NT2/D1 (cell line): ENCODE measurements around the gene FSD1.
"Not testable (repeated sequence)": the region's sequence is repeated elsewhere in the genome, so short reads cannot be mapped to it uniquely, and the experiment has no call there.

Experiments
- DNase-seq: peaks from one replicate; pipeline ENCODE4 v3.0.0-alpha.2; 2011; ENCODE audit warnings: low read depth, low spot score
- H3K27me3 ChIP-seq: 2 replicates; pipeline ENCODE4 v1.6.0; 2011; ENCODE audit warnings: mild to moderate bottlenecking; ENCODE audit not compliant: insufficient read length, insufficient read depth
- H3K36me3 ChIP-seq: 2 replicates; pipeline ENCODE4 v1.6.1; 2011; ENCODE audit warnings: mild to moderate bottlenecking, low read length, mixed read lengths; ENCODE audit not compliant: insufficient read depth, insufficient read length
- H3K4me1 ChIP-seq: 2 replicates; pipeline ENCODE4 v1.5.1; 2011; ENCODE audit not compliant: insufficient read depth, insufficient read length
- H3K4me3 ChIP-seq: 2 replicates; pipeline ENCODE4 v1.5.1; 2011; ENCODE audit warnings: low read depth; ENCODE audit not compliant: insufficient read length
- H3K9ac ChIP-seq: 2 replicates; pipeline ENCODE4 v1.6.0; 2011; ENCODE audit warnings: low read depth; ENCODE audit not compliant: insufficient read length
- H3K9me3 ChIP-seq: 2 replicates; pipeline ENCODE4 v1.5.1; 2011; ENCODE audit warnings: mild to moderate bottlenecking, low read length; ENCODE audit not compliant: insufficient read depth
- SUZ12 ChIP-seq: IDR thresholded peaks from 2 replicates; pipeline ENCODE4 v1.6.1; 2011; ENCODE audit not compliant: insufficient read length, insufficient read depth; ENCODE audit errors: extremely low read depth
- YY1 ChIP-seq: IDR thresholded peaks from 2 replicates; pipeline ENCODE4 v1.6.1; 2011; ENCODE audit not compliant: insufficient read length, insufficient read depth
- ZNF274 ChIP-seq: IDR thresholded peaks from 2 replicates; pipeline ENCODE4 v1.6.1; 2011; ENCODE audit warnings: mild to moderate bottlenecking, low read depth, low read length

FSD1 gene

GRCh38 chr19:4328243-4328990 is 24.0 kb downstream of the FSD1 start:
- H3K36me3 ChIP-seq: peaks cover 12% of the 10 kb centered on the region
- no peaks in the 10 kb centered on the region for H3K27me3 ChIP-seq
- peak overlapping the region; percentile 85 for H3K4me3 ChIP-seq
- TF ChIP-seq ZNF274 (no peak), YY1 (no peak), SUZ12 (no peak)
- H3K4me1 ChIP-seq: peaks cover 6% of the 10 kb centered on the region
- peak; percentile 94 for DNase-seq
- no peaks in the 10 kb centered on the region for H3K9me3 ChIP-seq
- peak overlapping the region; percentile 93 for H3K9ac ChIP-seq

- H3K9me3 ChIP-seq, H3K4me1 ChIP-seq, H3K36me3 ChIP-seq, H3K27me3 ChIP-seq: not testable (repeated sequence)
- peak overlapping the region; percentile 85 for H3K4me3 ChIP-seq
- H3K9ac ChIP-seq: peak overlapping the region; percentile 93
- DNase-seq: peak; percentile 32
These were observed 24.7 kb downstream of the FSD1 start for GRCh38 chr19:4328991-4329681.

- H3K9ac ChIP-seq: no peak overlapping the region
- H3K4me1 ChIP-seq: peaks cover 6% of the 10 kb centered on the region
- H3K27me3 ChIP-seq: peaks cover 7% of the 10 kb centered on the region
- DNase-seq: no peak
- H3K36me3 ChIP-seq: peaks cover 6% of the 10 kb centered on the region
- no peak overlapping the region for H3K4me3 ChIP-seq
- no peaks in the 10 kb centered on the region for H3K9me3 ChIP-seq
- TF ChIP-seq YY1 (no peak), ZNF274 (no peak), SUZ12 (no peak)
These were observed 25.5 kb downstream of the FSD1 start for GRCh38 chr19:4329858-4330257.

- Histone ChIP-seq H3K27me3 (peaks cover 35% of the 10 kb centered on the region), H3K4me3 (no peak overlapping the region), H3K36me3 (peaks cover 4% of the 10 kb centered on the region), H3K9ac (no peak overlapping the region), H3K4me1 (peaks cover 7% of the 10 kb centered on the region), H3K9me3 (no peaks in the 10 kb centered on the region)
- TF ChIP-seq SUZ12 (no peak), ZNF274 (no peak), YY1 (no peak)
- no peak for DNase-seq
These were observed 30.7 kb downstream of the FSD1 start for GRCh38 chr19:4334929-4335570.

- peaks cover 49% of the 10 kb centered on the region for H3K27me3 ChIP-seq
- H3K36me3 ChIP-seq: peaks cover 4% of the 10 kb centered on the region
- DNase-seq: no peak
- TF ChIP-seq YY1 (no peak), ZNF274 (no peak), SUZ12 (no peak)
- peak overlapping the region; percentile 34 for H3K4me3 ChIP-seq
- H3K4me1 ChIP-seq: peaks cover 7% of the 10 kb centered on the region
- peak overlapping the region; percentile 77 for H3K9ac ChIP-seq
- H3K9me3 ChIP-seq: no peaks in the 10 kb centered on the region
These were observed 33.6 kb downstream of the FSD1 start for GRCh38 chr19:4337906-4338440.

- Histone ChIP-seq H3K36me3 (peaks cover 4% of the 10 kb centered on the region), H3K9ac (peak within 1 kb of the TSS; percentile 77), H3K4me3 (peak within 1 kb of the TSS; percentile 34), H3K9me3 (no peaks in the 10 kb centered on the region), H3K27me3 (peaks cover 48% of the 10 kb centered on the region), H3K4me1 (peaks cover 7% of the 10 kb centered on the region)
- DNase-seq: no peak
- TF ChIP-seq ZNF274 (no peak), YY1 (no peak), SUZ12 (no peak)
These were observed 34.3 kb downstream of the FSD1 start, which contains the start of gene STAP2 for GRCh38 chr19:4338441-4339355. Gene STAP2 (minus strand): TSS chr19:4338827. CDS start chr19:4338753, 74 bp downstream.
